GM12878 (cell line): ENCODE results near the gene CYB5D1. TPM values are rescaled to one million over a fixed set of nuclear protein-coding genes. Genes with fewer than 3 reads are reported as not detected.

Experiments
- BCL11A ChIP-seq: IDR thresholded peaks from 2 replicates; pipeline ENCODE4 v1.6.1; 2011; ENCODE audit warnings: low read depth, low read length
- BMI1 ChIP-seq: fragments of 450-650 bp; IDR thresholded peaks from 2 replicates; pipeline ENCODE4 v1.6.1; 2016; ENCODE audit warnings: mild to moderate bottlenecking, moderate library complexity, borderline replicate concordance
- DPF2 ChIP-seq: fragments of 450-650 bp; IDR thresholded peaks from 2 replicates; pipeline ENCODE4 v1.6.1; 2017; ENCODE audit warnings: mild to moderate bottlenecking
- ETV6 ChIP-seq, 2 experiments: fragments of 450-650 bp in 1 of 2; IDR thresholded peaks in 1 of 2; conservative IDR thresholded peaks in 1 of 2; 2 replicates each; pipeline ENCODE4 v1.6.1; 2014; ENCODE audit warnings: antibody characterized with exemption in 1 of 2, borderline replicate concordance in 1 of 2, low read depth in 1 of 2, mild to moderate bottlenecking in 1 of 2, moderate library complexity in 1 of 2
- GATAD2B ChIP-seq: fragments of 450-650 bp; conservative IDR thresholded peaks from 2 replicates; pipeline ENCODE4 v1.6.1; 2017; ENCODE audit warnings: low read depth, mild to moderate bottlenecking, moderate library complexity
- IKZF1 ChIP-seq: fragments of 450-650 bp; conservative IDR thresholded peaks from 2 replicates; pipeline ENCODE4 v1.6.1; 2017; ENCODE audit warnings: antibody characterized with exemption, mild to moderate bottlenecking
- MYC ChIP-seq: IDR thresholded peaks from 2 replicates; pipeline ENCODE4 v1.6.1; 2011; ENCODE audit warnings: mild to moderate bottlenecking, low read length, moderate library complexity, inconsistent platforms; ENCODE audit not compliant: insufficient read depth, insufficient replicate concordance, insufficient read length, severe bottlenecking
- NBN ChIP-seq: fragments of 450-650 bp; IDR thresholded peaks from 2 replicates; pipeline ENCODE4 v1.6.1; 2016
- NRF1 ChIP-seq: conservative IDR thresholded peaks from 2 replicates; pipeline ENCODE4 v1.6.1; 2011; ENCODE audit warnings: mild to moderate bottlenecking, low read depth, low read length, improper control_type of control experiment
- PML ChIP-seq: IDR thresholded peaks from 2 replicates; pipeline ENCODE4 v1.6.1; 2012; ENCODE audit warnings: low read length, inconsistent platforms
- POLR2A ChIP-seq: IDR thresholded peaks from 2 replicates; pipeline ENCODE4 v1.6.1; 2011; ENCODE audit warnings: low read depth, mild to moderate bottlenecking, low read length
- RB1 ChIP-seq: fragments of 450-650 bp; formaldehyde crosslinking; IDR thresholded peaks from 2 replicates; pipeline ENCODE4 v1.6.1; 2017; ENCODE audit warnings: mild to moderate bottlenecking, borderline replicate concordance
- RELA ChIP-seq: fragments of 450-650 bp; IDR thresholded peaks from 2 replicates; pipeline ENCODE4 v1.8.0; 2014; ENCODE audit warnings: borderline replicate concordance; ENCODE audit not compliant: partially characterized antibody
- SIN3A ChIP-seq: IDR thresholded peaks from 2 replicates; pipeline ENCODE4 v1.6.1; 2012; ENCODE audit warnings: low read depth, low read length, improper control_type of control experiment
- SIX5 ChIP-seq: IDR thresholded peaks from 2 replicates; pipeline ENCODE4 v1.6.1; 2011; ENCODE audit warnings: mild to moderate bottlenecking, low read depth, low read length, moderate library complexity; ENCODE audit not compliant: severe bottlenecking
- SMAD1 ChIP-seq: fragments of 450-650 bp; IDR thresholded peaks from 2 replicates; pipeline ENCODE4 v1.6.1; 2018; ENCODE audit warnings: mild to moderate bottlenecking, low read depth; ENCODE audit not compliant: partially characterized antibody
- SP1 ChIP-seq: IDR thresholded peaks from one replicate; pipeline ENCODE4 v1.6.1; 2011; ENCODE audit warnings: low read depth, low read length
- STAT1 ChIP-seq: fragments of 450-650 bp; conservative IDR thresholded peaks from 2 replicates; pipeline ENCODE4 v1.6.1; 2014; ENCODE audit warnings: antibody characterized with exemption, mild to moderate bottlenecking
- TARDBP ChIP-seq: IDR thresholded peaks from 2 replicates; pipeline ENCODE4 v1.6.1; 2016; ENCODE audit warnings: borderline replicate concordance
- TCF12 ChIP-seq: IDR thresholded peaks from 2 replicates; pipeline ENCODE4 v1.6.1; 2011; ENCODE audit warnings: low read depth, mild to moderate bottlenecking, low read length
- TCF3 ChIP-seq: IDR thresholded peaks from 2 replicates; pipeline ENCODE4 v1.6.1; 2012; ENCODE audit warnings: low read depth, mild to moderate bottlenecking, low read length, borderline replicate concordance; ENCODE audit not compliant: insufficient read depth
- YY1 ChIP-seq: IDR thresholded peaks from 2 replicates; pipeline ENCODE4 v1.6.1; 2011; ENCODE audit warnings: low read depth, mild to moderate bottlenecking, low read length
- ZNF207 ChIP-seq: fragments of 450-650 bp; IDR thresholded peaks from 2 replicates; pipeline ENCODE4 v1.6.1; 2014; ENCODE audit warnings: antibody characterized with exemption, mild to moderate bottlenecking, borderline replicate concordance
- polyA plus RNA-seq, 11 experiments: library from polyadenylated mRNA; depleted of rRNA in 4 of 11; unstranded in 6 of 11; stranded (reverse) in 5 of 11; fragments of >200 nt; fragmentation: Nextera tagmentation in 4 of 11; fragmentation: Illumina TruSeq in 1 of 11; extraction: Ambion mirVana in 4 of 11; extraction: Trizol in 1 of 11; gene quantifications; 1 replicate in 1 of 11; 2 replicates in 10 of 11; pipeline versions ENCODE4 v1.2.1 to v1.2.3, GENCODE V29; 2011 to 2016; ENCODE audit warnings: inconsistent platforms in 2 of 11, missing spikeins in 2 of 11, low read depth in 1 of 11
- total RNA-seq, 4 experiments: library from RNA; depleted of rRNA in 3 of 4; stranded (reverse); fragments of >200 nt in 3 of 4; fragmentation: Illumina TruSeq in 1 of 4; extraction: Trizol in 1 of 4; gene quantifications; 2 replicates each; pipeline versions ENCODE4 v1.2.1 to v1.2.3, GENCODE V29; 2013 to 2021
- TF ChIP-seq, protein P1 (sequence below): IDR thresholded peaks from 2 replicates; pipeline ENCODE4 v1.6.1; 2011; ENCODE audit warnings: mild to moderate bottlenecking, low read depth, low read length, moderate library complexity; ENCODE audit not compliant: insufficient replicate concordance
- TF ChIP-seq, protein P2 (sequence below): fragments of 450-650 bp; IDR thresholded peaks from 2 replicates; pipeline ENCODE4 v1.6.1; 2017; ENCODE audit warnings: mild to moderate bottlenecking, low read depth, inconsistent platforms; ENCODE audit not compliant: poor library complexity, severe bottlenecking
- TF ChIP-seq, protein P3 (sequence below): fragments of 450-650 bp; IDR thresholded peaks from 2 replicates; pipeline ENCODE4 v1.6.1; 2014; ENCODE audit warnings: mild to moderate bottlenecking
- TF ChIP-seq, protein P4 (sequence below): fragments of 450-650 bp; IDR thresholded peaks from 2 replicates; pipeline ENCODE4 v1.6.1; 2016; ENCODE audit warnings: mild to moderate bottlenecking

The CYB5D1 gene
- total and polyA plus RNA-seq, 10 of the 15 experiments (the other 5 are each of a cell fraction or from before 2014, with no cell fraction given): 1.6 to 8.7 (median 6.4) TPM

DNA sequence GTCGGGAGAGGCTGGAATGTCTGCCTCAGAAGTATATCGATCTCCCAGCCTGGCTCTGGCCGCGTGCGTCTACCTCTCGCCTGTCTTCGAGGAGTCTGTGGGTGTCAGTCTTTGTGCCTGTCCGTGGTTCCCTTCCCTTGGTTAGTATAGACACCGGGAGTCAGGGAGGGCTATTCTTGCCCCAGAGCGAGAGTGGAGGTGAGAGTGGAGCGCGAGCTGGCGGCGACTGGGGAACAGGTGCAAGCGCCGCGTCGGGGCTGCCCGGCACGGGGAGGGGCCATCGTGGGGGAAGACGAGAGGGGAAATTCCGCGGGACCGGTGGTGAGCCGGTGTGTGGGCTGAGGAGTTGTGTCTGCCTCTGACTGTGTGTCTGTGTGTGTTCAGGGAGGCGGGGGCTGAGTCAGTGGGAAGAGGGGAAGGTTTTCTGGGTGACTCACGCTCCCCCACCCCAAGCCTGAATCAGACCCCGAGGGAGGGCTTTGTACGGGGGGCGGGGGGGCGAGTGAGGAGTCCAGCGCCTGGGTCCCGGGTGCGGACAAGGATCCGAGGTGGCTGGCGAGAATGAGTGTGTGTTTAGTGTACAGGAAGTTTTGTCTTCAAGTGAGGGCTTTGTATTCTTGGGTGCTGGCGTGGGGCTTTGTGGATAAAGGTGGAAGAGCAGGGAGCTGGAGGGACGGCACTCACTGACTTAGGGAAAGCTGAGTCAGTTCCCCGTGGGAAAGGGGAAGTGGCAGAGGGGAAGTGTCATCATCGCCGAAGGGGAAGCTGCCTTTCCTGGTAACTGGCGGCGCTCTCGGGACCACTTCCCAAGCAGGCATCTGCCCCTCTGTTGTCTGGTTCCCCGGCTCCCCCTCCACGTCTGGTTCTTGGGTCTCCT, 15.2 kb upstream of the CYB5D1 start (continued):
- TF ChIP-seq, protein P1, sequence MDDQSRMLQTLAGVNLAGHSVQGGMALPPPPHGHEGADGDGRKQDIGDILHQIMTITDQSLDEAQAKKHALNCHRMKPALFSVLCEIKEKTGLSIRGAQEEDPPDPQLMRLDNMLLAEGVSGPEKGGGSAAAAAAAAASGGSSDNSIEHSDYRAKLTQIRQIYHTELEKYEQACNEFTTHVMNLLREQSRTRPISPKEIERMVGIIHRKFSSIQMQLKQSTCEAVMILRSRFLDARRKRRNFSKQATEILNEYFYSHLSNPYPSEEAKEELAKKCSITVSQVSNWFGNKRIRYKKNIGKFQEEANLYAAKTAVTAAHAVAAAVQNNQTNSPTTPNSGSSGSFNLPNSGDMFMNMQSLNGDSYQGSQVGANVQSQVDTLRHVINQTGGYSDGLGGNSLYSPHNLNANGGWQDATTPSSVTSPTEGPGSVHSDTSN: no peak
- TF ChIP-seq ETV6 (conservative IDR thresholded peaks at IDR 0.05 in 1 of 2, IDR thresholded peaks at IDR 0.05 in 1 of 2; ENCODE audit: borderline replicate concordance in 1 of 2, low read depth in 1 of 2) (peak in 1 of 2 experiments; percentile 57; a peak in 1 of 4 replicates), MYC (no peak), DPF2 (peak; percentile 26), GATAD2B (peak; percentile 20), NBN (peak; percentile 90), PML (no peak), TCF12 (peak; percentile 94), YY1 (peak; percentile 40), RB1 (no peak; the same call in 1 of the 2 replicates), NRF1 (no peak), TARDBP (no peak), SMAD1 (peak; percentile 20), BMI1 (no peak), STAT1 (peak; percentile 72; the same call in 1 of the 2 replicates), POLR2A (peak; percentile 82), SP1 (peak; percentile 69), RELA (peak; percentile 99), ZNF207 (peak; percentile 67; the same call in 1 of the 2 replicates), IKZF1 (peak; percentile 81), SIX5 (no peak), SIN3A (no peak), TCF3 (peak; percentile 96), BCL11A (no peak)
- TF ChIP-seq, protein P2, sequence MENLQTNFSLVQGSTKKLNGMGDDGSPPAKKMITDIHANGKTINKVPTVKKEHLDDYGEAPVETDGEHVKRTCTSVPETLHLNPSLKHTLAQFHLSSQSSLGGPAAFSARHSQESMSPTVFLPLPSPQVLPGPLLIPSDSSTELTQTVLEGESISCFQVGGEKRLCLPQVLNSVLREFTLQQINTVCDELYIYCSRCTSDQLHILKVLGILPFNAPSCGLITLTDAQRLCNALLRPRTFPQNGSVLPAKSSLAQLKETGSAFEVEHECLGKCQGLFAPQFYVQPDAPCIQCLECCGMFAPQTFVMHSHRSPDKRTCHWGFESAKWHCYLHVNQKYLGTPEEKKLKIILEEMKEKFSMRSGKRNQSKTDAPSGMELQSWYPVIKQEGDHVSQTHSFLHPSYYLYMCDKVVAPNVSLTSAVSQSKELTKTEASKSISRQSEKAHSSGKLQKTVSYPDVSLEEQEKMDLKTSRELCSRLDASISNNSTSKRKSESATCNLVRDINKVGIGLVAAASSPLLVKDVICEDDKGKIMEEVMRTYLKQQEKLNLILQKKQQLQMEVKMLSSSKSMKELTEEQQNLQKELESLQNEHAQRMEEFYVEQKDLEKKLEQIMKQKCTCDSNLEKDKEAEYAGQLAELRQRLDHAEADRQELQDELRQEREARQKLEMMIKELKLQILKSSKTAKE: peak; percentile 92
- TF ChIP-seq, protein P3, sequence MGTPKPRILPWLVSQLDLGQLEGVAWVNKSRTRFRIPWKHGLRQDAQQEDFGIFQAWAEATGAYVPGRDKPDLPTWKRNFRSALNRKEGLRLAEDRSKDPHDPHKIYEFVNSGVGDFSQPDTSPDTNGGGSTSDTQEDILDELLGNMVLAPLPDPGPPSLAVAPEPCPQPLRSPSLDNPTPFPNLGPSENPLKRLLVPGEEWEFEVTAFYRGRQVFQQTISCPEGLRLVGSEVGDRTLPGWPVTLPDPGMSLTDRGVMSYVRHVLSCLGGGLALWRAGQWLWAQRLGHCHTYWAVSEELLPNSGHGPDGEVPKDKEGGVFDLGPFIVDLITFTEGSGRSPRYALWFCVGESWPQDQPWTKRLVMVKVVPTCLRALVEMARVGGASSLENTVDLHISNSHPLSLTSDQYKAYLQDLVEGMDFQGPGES: no peak
- TF ChIP-seq, protein P4, sequence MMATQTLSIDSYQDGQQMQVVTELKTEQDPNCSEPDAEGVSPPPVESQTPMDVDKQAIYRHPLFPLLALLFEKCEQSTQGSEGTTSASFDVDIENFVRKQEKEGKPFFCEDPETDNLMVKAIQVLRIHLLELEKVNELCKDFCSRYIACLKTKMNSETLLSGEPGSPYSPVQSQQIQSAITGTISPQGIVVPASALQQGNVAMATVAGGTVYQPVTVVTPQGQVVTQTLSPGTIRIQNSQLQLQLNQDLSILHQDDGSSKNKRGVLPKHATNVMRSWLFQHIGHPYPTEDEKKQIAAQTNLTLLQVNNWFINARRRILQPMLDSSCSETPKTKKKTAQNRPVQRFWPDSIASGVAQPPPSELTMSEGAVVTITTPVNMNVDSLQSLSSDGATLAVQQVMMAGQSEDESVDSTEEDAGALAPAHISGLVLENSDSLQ: no peak
